K562 (cell line): ENCODE measurements around the gene NUP153. TPM values are rescaled to one million over a fixed set of nuclear protein-coding genes. Genes with fewer than 3 reads are reported as not detected.
A peak's percentile ranks its signal among the peaks of the same experiment; 100 is the strongest.

ENCODE experiments used
- ATF1 ChIP-seq, 2 experiments: fragments of 450-650 bp in 1 of 2; IDR thresholded peaks; 2 replicates each; pipeline ENCODE4 v1.6.1; 2016; ENCODE audit warnings: missing compliant biosample characterization in 1 of 2, missing genetic modification characterization in 1 of 2
- EWSR1 ChIP-seq: fragments of 450-650 bp; IDR thresholded peaks from 2 replicates; pipeline ENCODE4 v1.6.1; 2018; ENCODE audit warnings: borderline replicate concordance, mild to moderate bottlenecking, low read depth, moderate library complexity; ENCODE audit not compliant: partially characterized antibody
- KAT2B ChIP-seq: IDR thresholded peaks from one replicate; pipeline ENCODE4 v1.6.1; 2012; ENCODE audit warnings: low read depth, mild to moderate bottlenecking, control low read depth, inconsistent platforms, low read length, moderate library complexity
- KLF1 ChIP-seq: fragments of 450-650 bp; IDR thresholded peaks from 2 replicates; pipeline ENCODE4 v1.6.1; 2016; ENCODE audit warnings: missing genetic modification characterization, missing compliant biosample characterization
- MBD2 ChIP-seq: sonication (generic); IDR thresholded peaks from 2 replicates; pipeline ENCODE4 v1.6.1; 2016; ENCODE audit warnings: low read depth, borderline replicate concordance
- MTF1 ChIP-seq: fragments of 250-450 bp; sonication (Bioruptor Pico); IDR thresholded peaks from 2 replicates; pipeline ENCODE4 v1.9.0; 2021; ENCODE audit warnings: moderate library complexity, mild to moderate bottlenecking, inconsistent platforms, borderline replicate concordance
- SAP30 ChIP-seq: fragments of 200-600 bp; sonication (generic); IDR thresholded peaks from 2 replicates; pipeline ENCODE4 v1.6.1; 2012; ENCODE audit warnings: borderline replicate concordance, low read depth, mild to moderate bottlenecking, moderate library complexity, low read length, control low read depth, inconsistent platforms; ENCODE audit not compliant: insufficient read depth, poor library complexity, severe bottlenecking
- SRSF1 ChIP-seq: fragments of 200-400 bp; formaldehyde crosslinking; IDR thresholded peaks from 2 replicates; pipeline ENCODE4 v1.6.1; 2017; ENCODE audit warnings: mild to moderate bottlenecking, low read depth, low read length, moderate library complexity
- XRCC3 ChIP-seq: fragments of 450-650 bp; IDR thresholded peaks from 2 replicates; pipeline ENCODE4 v1.6.1; 2017; ENCODE audit warnings: mild to moderate bottlenecking, moderate library complexity
- ZNF274 ChIP-seq: IDR thresholded peaks from 2 replicates; pipeline ENCODE4 v1.6.1; 2011; ENCODE audit warnings: low read depth, mild to moderate bottlenecking, low read length, moderate library complexity, borderline replicate concordance
- polyA plus RNA-seq, 8 experiments: library from polyadenylated mRNA; depleted of rRNA in 4 of 8; stranded (reverse) in 5 of 8; unstranded in 3 of 8; fragments of >200 nt; fragmentation: Nextera tagmentation in 2 of 8; fragmentation: Illumina TruSeq in 1 of 8; extraction: Ambion mirVana in 2 of 8; extraction: Trizol in 1 of 8; gene quantifications; 2 replicates each; pipeline versions ENCODE4 v1.2.1 to v1.2.3, GENCODE V29; 2011 to 2014; ENCODE audit warnings: inconsistent platforms in 1 of 8, missing spikeins in 1 of 8
- total RNA-seq, 7 experiments: library from RNA; depleted of rRNA in 6 of 7; stranded (reverse); fragments of >200 nt in 6 of 7; fragmentation: Illumina TruSeq in 2 of 7; extraction: Trizol in 2 of 7; gene quantifications; 2 replicates each; pipeline versions ENCODE4 v1.2.1 to v1.2.3, GENCODE V29; 2011 to 2021; ENCODE audit warnings: low replicate concordance in 1 of 7
- TF ChIP-seq, protein P1 (sequence below): fragments of 250-450 bp; sonication (Bioruptor Pico); IDR thresholded peaks from 2 replicates; pipeline ENCODE4 v1.4.0; 2020; ENCODE audit warnings: borderline replicate concordance
- TF ChIP-seq, protein P2 (sequence below): conservative IDR thresholded peaks from 2 replicates; pipeline ENCODE4 v1.6.1; 2011; ENCODE audit warnings: low read depth, mild to moderate bottlenecking, low read length; ENCODE audit not compliant: control insufficient read depth
- TF ChIP-seq, protein P3 (sequence below), 2 experiments: fragments of 450-650 bp in 1 of 2; sonication (generic) in 1 of 2; formaldehyde crosslinking in 1 of 2; IDR thresholded peaks; 2 replicates each; pipeline versions ENCODE4 v1.7.1 to v1.9.0; 2016 to 2022; ENCODE audit warnings: inconsistent platforms in 1 of 2, mild to moderate bottlenecking in 1 of 2, missing genetic modification reagents in 1 of 2

The NUP153 gene
- total and polyA plus RNA-seq, 9 of the 15 experiments (the other 6 are each of a cell fraction or from before 2014, with no cell fraction given): 21.9 to 110 (median 84.8) TPM

DNA sequence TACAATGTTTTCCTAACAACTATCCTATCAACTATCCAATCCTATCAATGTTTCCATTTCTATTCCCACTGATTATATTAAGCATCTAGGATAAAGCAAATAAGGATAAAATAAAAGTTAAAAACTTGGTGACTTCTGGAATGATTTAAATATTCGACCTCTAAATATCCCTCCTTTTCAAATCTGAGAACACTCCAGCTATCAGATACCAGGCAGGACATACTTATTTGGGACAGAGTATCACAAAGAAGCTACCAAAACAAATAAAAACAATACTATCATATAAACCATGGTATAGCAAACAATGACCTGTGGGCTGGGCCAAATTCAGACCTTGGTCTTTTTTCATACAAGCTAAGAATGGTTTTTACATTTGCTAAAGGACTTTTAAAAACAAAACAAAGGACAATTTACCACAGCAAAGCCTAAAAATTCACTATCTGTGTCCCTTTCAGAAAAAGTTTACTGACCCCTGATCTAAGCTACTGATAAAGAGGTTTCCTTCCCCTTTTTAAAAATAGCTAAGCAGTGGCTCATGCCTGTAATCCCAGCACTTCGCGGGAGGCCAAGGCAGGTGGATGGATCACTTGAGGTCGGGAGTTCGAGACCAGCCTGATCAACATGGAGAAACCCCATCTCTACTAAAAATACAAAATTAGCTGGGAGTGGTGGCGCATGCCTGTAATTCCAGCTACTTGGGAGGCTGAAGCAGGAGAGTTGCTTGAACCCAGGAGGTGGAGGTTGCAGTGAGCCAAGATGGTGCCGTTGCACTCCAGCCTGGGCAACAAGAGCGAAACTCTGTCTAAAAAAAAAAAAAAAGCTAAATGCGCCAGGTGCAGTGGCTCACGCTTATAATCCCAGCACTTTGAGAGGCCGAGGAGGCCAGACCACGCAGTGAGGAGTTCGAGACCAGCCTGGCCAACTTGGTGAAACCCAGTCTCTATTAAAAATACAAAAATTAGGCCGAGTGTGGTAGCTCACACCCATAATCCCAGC lies 6.0 kb downstream of the NUP153 start (continued):
- TF ChIP-seq, protein P1, sequence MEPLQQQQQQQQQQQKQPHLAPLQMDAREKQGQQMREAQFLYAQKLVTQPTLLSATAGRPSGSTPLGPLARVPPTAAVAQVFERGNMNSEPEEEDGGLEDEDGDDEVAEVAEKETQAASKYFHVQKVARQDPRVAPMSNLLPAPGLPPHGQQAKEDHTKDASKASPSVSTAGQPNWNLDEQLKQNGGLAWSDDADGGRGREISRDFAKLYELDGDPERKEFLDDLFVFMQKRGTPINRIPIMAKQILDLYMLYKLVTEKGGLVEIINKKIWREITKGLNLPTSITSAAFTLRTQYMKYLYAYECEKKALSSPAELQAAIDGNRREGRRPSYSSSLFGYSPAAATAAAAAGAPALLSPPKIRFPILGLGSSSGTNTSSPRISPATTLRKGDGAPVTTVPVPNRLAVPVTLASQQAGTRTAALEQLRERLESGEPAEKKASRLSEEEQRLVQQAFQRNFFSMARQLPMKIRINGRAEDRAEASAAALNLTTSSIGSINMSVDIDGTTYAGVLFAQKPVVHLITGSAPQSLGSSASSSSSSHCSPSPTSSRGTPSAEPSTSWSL: no peak
- TF ChIP-seq ATF1 (CRISPR knock-in tag; IDR thresholded peaks at IDR 0.05) (no peak), ATF1 (tag; IDR thresholded peaks at IDR 0.05) (0 out of 2 replicates have a peak, but pooled peaks have one; percentile 17), MTF1 (no peak), MBD2 (no peak), EWSR1 (no peak), SAP30 (no peak), XRCC3 (no peak), SRSF1 (no peak), ZNF274 (no peak), KAT2B (no peak), KLF1 (tag) (no peak)
- TF ChIP-seq, protein P2, sequence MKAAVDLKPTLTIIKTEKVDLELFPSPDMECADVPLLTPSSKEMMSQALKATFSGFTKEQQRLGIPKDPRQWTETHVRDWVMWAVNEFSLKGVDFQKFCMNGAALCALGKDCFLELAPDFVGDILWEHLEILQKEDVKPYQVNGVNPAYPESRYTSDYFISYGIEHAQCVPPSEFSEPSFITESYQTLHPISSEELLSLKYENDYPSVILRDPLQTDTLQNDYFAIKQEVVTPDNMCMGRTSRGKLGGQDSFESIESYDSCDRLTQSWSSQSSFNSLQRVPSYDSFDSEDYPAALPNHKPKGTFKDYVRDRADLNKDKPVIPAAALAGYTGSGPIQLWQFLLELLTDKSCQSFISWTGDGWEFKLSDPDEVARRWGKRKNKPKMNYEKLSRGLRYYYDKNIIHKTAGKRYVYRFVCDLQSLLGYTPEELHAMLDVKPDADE: no peak
- TF ChIP-seq, protein P3, sequence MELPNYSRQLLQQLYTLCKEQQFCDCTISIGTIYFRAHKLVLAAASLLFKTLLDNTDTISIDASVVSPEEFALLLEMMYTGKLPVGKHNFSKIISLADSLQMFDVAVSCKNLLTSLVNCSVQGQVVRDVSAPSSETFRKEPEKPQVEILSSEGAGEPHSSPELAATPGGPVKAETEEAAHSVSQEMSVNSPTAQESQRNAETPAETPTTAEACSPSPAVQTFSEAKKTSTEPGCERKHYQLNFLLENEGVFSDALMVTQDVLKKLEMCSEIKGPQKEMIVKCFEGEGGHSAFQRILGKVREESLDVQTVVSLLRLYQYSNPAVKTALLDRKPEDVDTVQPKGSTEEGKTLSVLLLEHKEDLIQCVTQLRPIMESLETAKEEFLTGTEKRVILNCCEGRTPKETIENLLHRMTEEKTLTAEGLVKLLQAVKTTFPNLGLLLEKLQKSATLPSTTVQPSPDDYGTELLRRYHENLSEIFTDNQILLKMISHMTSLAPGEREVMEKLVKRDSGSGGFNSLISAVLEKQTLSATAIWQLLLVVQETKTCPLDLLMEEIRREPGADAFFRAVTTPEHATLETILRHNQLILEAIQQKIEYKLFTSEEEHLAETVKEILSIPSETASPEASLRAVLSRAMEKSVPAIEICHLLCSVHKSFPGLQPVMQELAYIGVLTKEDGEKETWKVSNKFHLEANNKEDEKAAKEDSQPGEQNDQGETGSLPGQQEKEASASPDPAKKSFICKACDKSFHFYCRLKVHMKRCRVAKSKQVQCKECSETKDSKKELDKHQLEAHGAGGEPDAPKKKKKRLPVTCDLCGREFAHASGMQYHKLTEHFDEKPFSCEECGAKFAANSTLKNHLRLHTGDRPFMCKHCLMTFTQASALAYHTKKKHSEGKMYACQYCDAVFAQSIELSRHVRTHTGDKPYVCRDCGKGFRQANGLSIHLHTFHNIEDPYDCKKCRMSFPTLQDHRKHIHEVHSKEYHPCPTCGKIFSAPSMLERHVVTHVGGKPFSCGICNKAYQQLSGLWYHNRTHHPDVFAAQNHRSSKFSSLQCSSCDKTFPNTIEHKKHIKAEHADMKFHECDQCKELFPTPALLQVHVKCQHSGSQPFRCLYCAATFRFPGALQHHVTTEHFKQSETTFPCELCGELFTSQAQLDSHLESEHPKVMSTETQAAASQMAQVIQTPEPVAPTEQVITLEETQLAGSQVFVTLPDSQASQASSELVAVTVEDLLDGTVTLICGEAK (IDR thresholded peaks at IDR 0.05): no peak; the same call in 1 of the 2 replicates
- TF ChIP-seq, protein P3 (CRISPR knock-in tag; IDR thresholded peaks at IDR 0.05): no peak
